WERI-Rb-1 (cell line): Measurements from ENCODE around the gene BARD1.

ENCODE experiments used
- DNase-seq: peaks from one replicate; pipeline ENCODE4 v3.0.0-alpha.2; 2020
- H3K27ac ChIP-seq: fragments of 250-450 bp; sonication (Bioruptor Pico); 2 replicates; pipeline ENCODE4 v1.5.1; 2020; ENCODE audit warnings: mild to moderate bottlenecking, moderate library complexity
- H3K27me3 ChIP-seq: fragments of 250-450 bp; sonication (Bioruptor Pico); 2 replicates; pipeline ENCODE4 v1.5.1; 2021; ENCODE audit warnings: mild to moderate bottlenecking, low read depth, moderate library complexity; ENCODE audit not compliant: insufficient read depth, severe bottlenecking
- H3K36me3 ChIP-seq: fragments of 250-450 bp; sonication (Bioruptor Pico); 2 replicates; pipeline ENCODE4 v1.5.1; 2020; ENCODE audit warnings: mild to moderate bottlenecking, moderate library complexity
- H3K4me3 ChIP-seq: 2 replicates; pipeline ENCODE4 v1.5.1; 2011; ENCODE audit warnings: low read depth, mild to moderate bottlenecking, control low read depth, low read length
- H3K9me3 ChIP-seq: fragments of 250-450 bp; sonication (Bioruptor Pico); 2 replicates; pipeline ENCODE4 v1.5.1; 2021; ENCODE audit warnings: mild to moderate bottlenecking, moderate library complexity; ENCODE audit not compliant: severe bottlenecking
- CTCF ChIP-seq: IDR thresholded peaks from 2 replicates; pipeline ENCODE4 v1.5.1; 2011; ENCODE audit warnings: low read depth, mild to moderate bottlenecking, control low read depth, inconsistent platforms, low read length

Gene BARD1

GRCh38 chr2:214808981-214809750 is at the start of gene BARD1:
BARD1 (minus strand) TSS chr2:214809683; CDS start chr2:214809569, 114 bp downstream.
- peak within 1 kb of the TSS; percentile 98 for H3K4me3 ChIP-seq
- H3K27ac ChIP-seq: peak within 1 kb of the TSS; percentile 100
- peak; percentile 55 for DNase-seq
- peaks cover 12% of the 10 kb centered on the region for H3K36me3 ChIP-seq
- no peaks in the 10 kb centered on the region for H3K27me3 ChIP-seq
- H3K9me3 ChIP-seq: no peaks in the 10 kb centered on the region
- no peak for TF ChIP-seq CTCF

GRCh38 chr2:214856137-214856536 is 46.7 kb upstream of the BARD1 start:
- Histone ChIP-seq H3K9me3 (no peaks in the 10 kb centered on the region), H3K27ac (no peak overlapping the region), H3K27me3 (no peaks in the 10 kb centered on the region), H3K4me3 (no peak overlapping the region), H3K36me3 (no peaks in the 10 kb centered on the region)
- no peak for TF ChIP-seq CTCF
- DNase-seq: no peak

- no peak for DNase-seq
- Histone ChIP-seq H3K4me3 (no peak overlapping the region), H3K9me3 (no peaks in the 10 kb centered on the region), H3K27ac (no peak overlapping the region), H3K27me3 (no peaks in the 10 kb centered on the region), H3K36me3 (no peaks in the 10 kb centered on the region)
- no peak for TF ChIP-seq CTCF
Measured at GRCh38 chr2:214853906-214854305, 44.4 kb upstream of the BARD1 start.

- no peak for TF ChIP-seq CTCF
- Histone ChIP-seq H3K9me3 (no peaks in the 10 kb centered on the region), H3K4me3 (no peak overlapping the region), H3K36me3 (no peaks in the 10 kb centered on the region), H3K27ac (no peak overlapping the region), H3K27me3 (no peaks in the 10 kb centered on the region)
- no peak for DNase-seq
Measured at GRCh38 chr2:214843823-214844222, 34.3 kb upstream of the BARD1 start.

GRCh38 chr2:214839464-214839863 is 30.0 kb upstream of the BARD1 start:
- no peaks in the 10 kb centered on the region for H3K9me3 ChIP-seq
- TF ChIP-seq CTCF: no peak
- no peak overlapping the region for H3K4me3 ChIP-seq
- H3K27ac ChIP-seq: no peak overlapping the region
- DNase-seq: no peak
- no peaks in the 10 kb centered on the region for H3K36me3 ChIP-seq
- H3K27me3 ChIP-seq: no peaks in the 10 kb centered on the region

- H3K9me3 ChIP-seq: no peaks in the 10 kb centered on the region
- no peaks in the 10 kb centered on the region for H3K36me3 ChIP-seq
- TF ChIP-seq CTCF: no peak
- no peak overlapping the region for H3K27ac ChIP-seq
- no peak for DNase-seq
- no peaks in the 10 kb centered on the region for H3K27me3 ChIP-seq
- no peak overlapping the region for H3K4me3 ChIP-seq
Measured at GRCh38 chr2:214837466-214837865, 28.0 kb upstream of the BARD1 start.
